Subcutaneous abdominal adipose tissue (tissue), 5 donors: ENCODE measurements around the gene ITPR1.

Source experiments
- H3K27ac ChIP-seq: one replicate; pipeline ENCODE4 v1.7.0; 2013; ENCODE audit warnings: low read depth, mild to moderate bottlenecking, inconsistent platforms, low read length, moderate library complexity
- H3K27me3 ChIP-seq, 5 donors: one replicate each; pipeline ENCODE4 v1.7.0; 2013; ENCODE audit warnings: low read length in 5 of 5, inconsistent platforms in 1 of 5; ENCODE audit not compliant: control insufficient read depth in 5 of 5, insufficient read depth in 4 of 5
- H3K36me3 ChIP-seq, 5 donors: one replicate each; pipeline ENCODE4 v1.7.0; 2013; ENCODE audit warnings: low read length in 5 of 5; ENCODE audit not compliant: control insufficient read depth in 5 of 5, insufficient read depth in 5 of 5
- H3K4me1 ChIP-seq, 5 donors: one replicate each; pipeline ENCODE4 v1.7.0; 2013; ENCODE audit warnings: low read length in 5 of 5, mild to moderate bottlenecking in 3 of 5, moderate library complexity in 1 of 5; ENCODE audit not compliant: control insufficient read depth in 5 of 5, insufficient read depth in 5 of 5
- H3K4me3 ChIP-seq, 5 donors: one replicate each; pipeline ENCODE4 v1.7.0; 2013; ENCODE audit warnings: low read length in 5 of 5, low read depth in 1 of 5
- H3K9ac ChIP-seq, 5 donors: one replicate each; pipeline ENCODE4 v1.7.0; 2013; ENCODE audit warnings: low read length in 5 of 5, mild to moderate bottlenecking in 4 of 5, moderate library complexity in 3 of 5
- H3K9me3 ChIP-seq, 5 donors: one replicate each; pipeline ENCODE4 v1.7.0; 2013; ENCODE audit warnings: low read length in 5 of 5; ENCODE audit not compliant: control insufficient read depth in 5 of 5
- donor health status: healthy.
- donor health status: healthy.
- donor health status: healthy.
- donor health status: healthy.
- donor health status: healthy.

ITPR1 gene

DNA sequence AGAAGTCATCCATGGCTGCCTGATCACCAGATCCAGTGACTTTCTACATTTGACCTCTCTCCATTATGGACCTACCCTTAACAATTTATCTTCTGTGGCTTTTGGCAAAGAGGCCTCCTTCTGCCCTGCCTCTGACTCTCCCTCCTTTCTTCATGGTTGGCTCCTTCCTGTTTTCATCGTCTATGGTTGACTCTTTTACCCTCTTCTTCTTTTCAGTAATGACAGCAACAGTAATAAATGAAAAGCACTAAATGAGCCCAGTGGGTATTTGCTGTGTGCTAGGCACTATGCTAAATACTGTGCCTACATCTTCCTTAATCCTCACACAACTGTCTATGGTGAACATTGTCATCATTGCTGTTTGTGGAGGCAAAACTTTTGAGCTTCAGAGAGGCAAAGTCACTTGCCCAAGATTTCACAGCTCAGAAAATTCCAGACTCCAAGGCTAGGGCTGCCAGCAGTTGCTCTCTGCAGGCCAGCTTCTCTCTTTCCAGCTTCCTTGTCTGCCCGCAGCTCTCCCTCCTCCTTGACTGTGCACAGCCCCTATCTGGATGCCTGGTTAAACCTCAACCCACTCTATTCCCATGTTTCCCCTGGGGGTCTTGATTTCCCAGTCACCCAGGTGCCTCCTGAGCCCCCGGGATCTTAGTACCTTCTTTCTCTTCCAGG, 24.6 kb downstream of the ITPR1 start:
- no peaks in the 10 kb centered on the region for H3K27me3 ChIP-seq
- H3K27ac ChIP-seq: no peak overlapping the region

DNA sequence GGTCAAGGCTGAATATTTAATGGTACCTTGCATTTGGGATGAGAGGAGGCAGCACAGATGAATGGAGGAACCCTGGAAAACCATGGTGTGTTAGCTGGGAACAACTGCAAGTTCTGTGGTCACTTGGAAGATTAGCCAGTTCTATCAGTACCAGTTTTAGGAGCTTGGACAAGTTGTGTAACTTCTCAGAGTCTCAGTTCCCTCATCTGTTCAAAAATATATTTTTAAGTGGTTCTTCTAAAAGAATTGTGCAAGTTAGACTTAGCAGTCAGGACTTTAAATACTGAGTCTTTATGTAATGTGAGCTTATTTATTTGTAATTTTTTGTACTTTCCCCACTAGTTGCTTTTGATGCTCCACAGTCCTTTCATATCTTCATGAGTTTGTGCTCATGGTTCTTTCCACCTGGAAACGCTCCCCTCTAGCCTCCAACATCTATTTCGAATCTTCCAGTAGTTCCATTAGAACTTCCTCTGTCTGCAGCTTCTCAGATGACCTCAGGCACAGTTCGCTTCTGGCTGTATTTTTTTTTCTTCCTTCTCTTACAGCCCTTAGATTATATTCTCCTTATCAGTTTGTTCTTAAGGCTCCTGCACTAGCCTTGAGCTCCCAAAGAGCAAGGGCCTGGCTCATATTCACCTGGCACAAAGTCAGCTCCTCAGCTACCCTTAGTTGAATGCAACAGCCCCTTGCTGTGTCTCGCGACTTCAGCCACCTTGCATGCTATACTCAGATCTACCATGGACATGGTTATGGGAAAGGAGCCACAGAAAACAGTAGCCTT, 27.1 kb downstream of the ITPR1 start:
- H3K27me3 ChIP-seq: no peaks in the 10 kb centered on the region
- no peak overlapping the region for H3K4me3 ChIP-seq
- H3K36me3 ChIP-seq: no peaks in the 10 kb centered on the region
- H3K27ac ChIP-seq: no peak overlapping the region
- H3K4me1 ChIP-seq: peaks cover 0 to 65% (median 38%) of the 10 kb centered on the region in 5 donors
- no peak overlapping the region for H3K9ac ChIP-seq
- no peaks in the 10 kb centered on the region for H3K9me3 ChIP-seq

More for the DNA sequence above, 24.6 kb downstream of the ITPR1 start:
- Histone ChIP-seq H3K4me3 (no peak overlapping the region), H3K4me1 (peaks cover 0 to 55% (median 22%) of the 10 kb centered on the region in 5 donors), H3K36me3 (no peaks in the 10 kb centered on the region), H3K9me3 (no peaks in the 10 kb centered on the region), H3K9ac (no peak overlapping the region)

DNA sequence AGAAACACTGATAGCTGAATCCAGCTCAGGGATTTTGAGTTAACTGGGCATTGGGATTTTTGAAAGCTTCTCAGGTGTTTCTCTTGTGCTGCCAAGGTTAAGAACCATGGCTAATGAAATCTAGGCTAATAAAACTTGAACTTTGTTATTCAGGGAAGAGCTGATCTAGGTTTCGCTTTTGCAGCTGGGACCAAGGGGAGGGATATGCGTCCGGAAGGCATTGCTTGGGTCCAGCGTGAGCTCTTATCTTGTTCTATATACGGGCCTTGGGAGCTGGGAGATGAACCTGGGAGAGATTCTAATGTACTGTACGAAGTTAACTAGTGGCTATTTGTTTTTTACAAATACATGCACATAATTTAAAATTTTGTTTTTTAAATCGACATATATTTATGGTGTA, 29.8 kb downstream of the ITPR1 start:
- Histone ChIP-seq H3K9ac (no peak overlapping the region), H3K27me3 (no peaks in the 10 kb centered on the region), H3K9me3 (no peaks in the 10 kb centered on the region), H3K4me3 (no peak overlapping the region), H3K36me3 (no peaks in the 10 kb centered on the region), H3K27ac (no peak overlapping the region), H3K4me1 (peaks cover 0 to 53% (median 42%) of the 10 kb centered on the region in 5 donors)

DNA sequence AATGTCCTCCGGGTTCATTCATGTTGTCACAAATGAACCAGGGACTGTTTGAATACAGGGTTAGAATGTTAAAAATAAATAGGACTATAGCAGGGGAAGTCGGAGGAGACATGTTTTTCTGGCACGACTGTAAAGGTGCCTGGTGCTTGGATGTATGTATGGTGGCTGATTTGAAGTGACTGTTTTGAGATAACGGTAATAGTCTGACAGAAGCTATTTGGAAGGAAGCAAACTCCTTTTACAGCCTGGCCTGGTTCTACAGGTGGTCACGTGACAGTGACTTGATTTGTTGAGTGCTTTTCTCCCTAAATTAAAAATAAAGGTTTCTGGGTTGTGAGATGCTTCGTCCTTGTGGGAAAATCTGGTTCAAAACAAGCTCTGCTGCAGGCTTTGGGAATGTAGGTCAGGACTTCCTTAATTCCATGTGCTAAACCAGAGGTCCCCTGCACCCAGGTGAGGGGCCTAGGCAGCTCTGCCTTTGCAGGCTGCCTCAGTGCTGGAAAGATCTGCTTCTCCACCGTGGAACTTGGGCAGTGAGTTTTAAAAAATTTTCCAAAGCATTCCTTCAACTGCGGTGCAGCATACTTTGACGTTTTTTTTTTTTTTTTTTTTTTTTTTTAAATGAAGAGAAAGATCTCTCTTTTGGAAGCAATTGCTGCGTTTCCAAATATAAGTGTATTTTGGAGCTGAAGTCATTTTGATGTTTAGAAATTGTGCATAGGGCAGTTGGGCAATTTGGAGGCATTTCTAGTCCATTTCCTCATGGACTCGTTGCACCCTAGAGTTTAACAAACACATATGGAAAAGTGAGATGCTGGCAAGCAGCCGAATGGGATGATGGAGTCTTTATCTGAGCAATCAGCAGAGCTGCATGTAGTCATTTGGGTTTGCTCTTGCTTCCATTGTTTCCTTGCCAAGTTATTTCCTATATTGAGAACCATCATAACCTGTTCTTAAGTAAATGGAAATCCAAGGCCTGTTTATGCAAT, 30.9 kb downstream of the ITPR1 start:
- H3K4me1 ChIP-seq: peaks cover 0 to 53% (median 47%) of the 10 kb centered on the region in 5 donors
- H3K4me3 ChIP-seq: no peak overlapping the region
- no peaks in the 10 kb centered on the region for H3K27me3 ChIP-seq
- no peak overlapping the region for H3K9ac ChIP-seq
- no peaks in the 10 kb centered on the region for H3K36me3 ChIP-seq
- no peaks in the 10 kb centered on the region for H3K9me3 ChIP-seq
- peak overlapping the region; percentile 61 for H3K27ac ChIP-seq

DNA sequence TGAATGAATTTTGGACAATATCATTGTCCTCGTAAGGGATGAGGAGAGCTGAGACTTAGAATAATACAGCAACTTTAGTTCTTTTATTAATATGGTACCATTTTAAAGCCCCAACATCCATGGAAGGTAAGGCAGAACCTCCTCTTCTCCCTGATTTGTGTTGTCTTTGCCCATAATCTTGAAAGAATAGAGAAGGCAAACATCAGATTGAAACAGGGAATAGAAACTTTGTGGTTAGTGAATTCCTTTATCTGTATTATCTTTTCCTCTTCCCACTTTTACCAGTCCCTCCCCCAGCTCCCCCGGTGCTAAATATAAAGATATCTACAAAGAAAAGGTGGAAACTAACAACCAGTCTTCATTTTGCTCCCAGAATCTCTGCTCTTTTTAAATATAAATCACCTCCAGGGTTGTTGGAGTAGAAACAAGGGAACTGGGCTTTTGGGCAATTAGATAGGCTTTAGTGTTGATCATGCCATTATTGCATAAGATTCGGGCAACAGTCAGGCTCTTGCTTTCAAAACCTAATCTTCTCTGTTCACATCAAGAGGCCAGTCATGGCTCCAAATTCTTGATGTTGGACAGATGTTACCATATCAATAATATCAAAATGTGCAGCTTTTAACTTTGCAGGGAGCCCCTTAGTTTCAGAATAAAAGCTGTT, 32.5 kb downstream of the ITPR1 start:
- H3K9ac ChIP-seq: no peak overlapping the region
- H3K4me3 ChIP-seq: no peak overlapping the region
- H3K27me3 ChIP-seq: no peaks in the 10 kb centered on the region
- peak overlapping the region; percentile 32 for H3K27ac ChIP-seq
- H3K36me3 ChIP-seq: no peaks in the 10 kb centered on the region
- no peaks in the 10 kb centered on the region for H3K9me3 ChIP-seq
- H3K4me1 ChIP-seq: peaks cover 0 to 43% (median 35%) of the 10 kb centered on the region in 5 donors

DNA sequence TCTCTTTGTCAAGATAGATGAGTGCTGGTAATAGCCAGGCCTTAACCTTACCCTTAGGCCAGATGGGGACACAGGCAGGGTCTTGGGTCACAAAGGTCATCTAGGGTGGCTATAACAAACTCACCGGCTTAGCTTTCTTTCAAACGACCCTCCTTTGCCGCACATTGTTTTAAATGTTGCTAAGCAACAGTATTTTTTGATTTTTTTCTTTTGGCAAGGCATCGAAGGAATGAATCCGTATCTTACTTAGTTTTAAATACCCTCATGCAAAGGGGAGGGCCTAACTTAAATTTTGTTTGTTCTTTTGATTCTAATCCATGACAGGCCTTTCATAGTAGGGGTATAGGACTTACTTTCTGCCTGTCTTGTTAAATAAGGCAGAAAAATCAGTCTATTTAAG, 35.2 kb downstream of the ITPR1 start:
- Histone ChIP-seq H3K4me1 (peaks cover 0 to 62% (median 45%) of the 10 kb centered on the region in 5 donors), H3K9ac (no peak overlapping the region), H3K27ac (no peak overlapping the region), H3K9me3 (no peaks in the 10 kb centered on the region), H3K4me3 (no peak overlapping the region), H3K27me3 (no peaks in the 10 kb centered on the region), H3K36me3 (no peaks in the 10 kb centered on the region)

DNA sequence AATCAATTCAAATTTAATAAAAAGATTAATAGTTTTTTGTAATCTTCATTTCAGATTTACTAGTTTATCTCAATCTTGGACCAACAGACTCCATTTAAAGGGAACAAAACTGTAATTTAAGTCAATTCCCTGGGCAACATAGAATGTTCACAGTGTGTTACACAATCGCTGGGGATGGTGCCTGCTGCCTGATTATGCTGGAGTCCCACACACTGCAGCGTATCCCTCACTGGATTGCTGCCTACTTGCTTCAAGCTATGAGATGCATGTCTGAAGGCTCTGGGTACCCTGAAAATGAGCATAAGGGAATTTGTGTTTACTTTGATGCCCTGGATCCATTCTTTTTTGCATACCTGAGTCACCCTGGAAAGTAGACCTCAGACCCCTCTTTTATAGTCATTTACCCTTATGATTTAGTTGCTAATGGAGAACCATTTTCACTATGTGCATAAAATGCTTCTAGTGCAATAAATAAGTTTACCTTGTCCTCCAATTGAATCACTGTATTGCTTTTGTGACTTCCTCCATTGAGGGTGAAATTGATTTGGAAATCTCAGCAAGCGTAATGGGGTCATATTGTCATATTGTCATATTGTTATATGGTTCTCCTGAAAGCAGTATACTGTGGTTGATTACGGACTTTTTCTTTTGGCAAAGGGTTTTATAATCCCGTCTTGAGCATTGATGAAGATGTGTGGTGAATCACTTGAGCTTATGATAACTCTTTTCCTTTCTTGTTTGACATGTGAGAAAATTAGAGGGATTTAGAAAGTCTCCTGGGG, 35.9 kb downstream of the ITPR1 start:
- Histone ChIP-seq H3K27ac (no peak overlapping the region), H3K36me3 (no peaks in the 10 kb centered on the region), H3K9ac (no peak overlapping the region), H3K27me3 (no peaks in the 10 kb centered on the region), H3K4me1 (peaks cover 0 to 65% (median 46%) of the 10 kb centered on the region in 5 donors), H3K4me3 (no peak overlapping the region), H3K9me3 (no peaks in the 10 kb centered on the region)

DNA sequence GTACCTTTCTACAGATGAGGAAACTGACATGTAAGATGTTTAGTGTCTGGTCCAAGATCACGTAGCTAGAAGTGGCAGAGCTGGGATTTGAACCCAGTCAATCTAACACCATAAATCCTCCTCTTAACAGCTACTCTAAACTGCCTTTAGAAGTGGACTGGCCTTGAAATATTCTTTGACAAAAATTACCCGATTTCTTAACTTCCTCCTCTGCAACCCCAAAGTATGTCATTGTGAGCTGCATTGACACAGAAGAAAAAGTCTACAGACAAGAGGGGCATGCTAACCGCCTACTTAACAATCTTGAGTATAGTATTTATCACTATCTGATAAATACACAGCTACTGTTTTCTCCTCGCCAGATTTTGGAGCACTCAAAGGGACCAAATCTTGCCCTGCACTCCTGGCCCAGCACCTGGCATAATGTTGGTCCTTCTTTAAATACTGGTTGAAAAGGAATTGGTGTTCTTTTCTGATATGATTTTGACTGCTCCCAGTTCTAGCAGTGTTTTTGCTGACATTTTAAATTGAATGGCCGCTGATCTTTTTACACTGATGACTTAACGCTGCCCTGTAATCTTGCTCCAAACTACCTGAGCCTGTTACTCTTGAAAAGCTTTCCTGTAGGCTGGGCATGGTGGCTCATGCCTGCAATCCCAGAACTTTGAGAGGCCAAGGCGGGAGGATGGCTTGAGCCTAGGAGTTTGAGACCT, 36.9 kb downstream of the ITPR1 start:
- no peaks in the 10 kb centered on the region for H3K9me3 ChIP-seq
- no peak overlapping the region for H3K9ac ChIP-seq
- no peaks in the 10 kb centered on the region for H3K27me3 ChIP-seq
- no peak overlapping the region for H3K4me3 ChIP-seq
- H3K36me3 ChIP-seq: no peaks in the 10 kb centered on the region
- no peak overlapping the region for H3K27ac ChIP-seq
- H3K4me1 ChIP-seq: peaks cover 0 to 58% (median 45%) of the 10 kb centered on the region in 5 donors
